ENCODE results near the gene THADA. TPM values are rescaled to one million over a fixed set of nuclear protein-coding genes. Genes with fewer than 3 reads are reported as not detected.
"Not testable (repeated sequence)": the region's sequence is repeated elsewhere in the genome, so short reads cannot be mapped to it uniquely, and the experiment has no call there.

THADA gene
- total RNA-seq, 1 donor from 2014 or later = 28.3 TPM

- Mint-ChIP-seq H3K27ac (ENCODE audit: unreplicated experiment) (no peak overlapping the region), H3K4me1 (ENCODE audit: unreplicated experiment) (peaks cover 10% of the 10 kb centered on the region), H3K27me3 (ENCODE audit: unreplicated experiment) (peaks cover 2% of the 10 kb centered on the region), H3K36me3 (ENCODE audit: unreplicated experiment) (no peaks in the 10 kb centered on the region), H3K9me3 (ENCODE audit: unreplicated experiment) (no peaks in the 10 kb centered on the region), H3K4me3 (ENCODE audit: unreplicated experiment) (no peak overlapping the region)
- TF ChIP-seq CTCF (IDR thresholded peaks at IDR 0.05) = peak; percentile 79
- DNase-seq (ENCODE audit: extremely low spot score, unreplicated experiment) = no peak
These were observed 13.6 kb upstream of the THADA start for GRCh38 chr2:43609290-43609918.

- Mint-ChIP-seq H3K27me3 (ENCODE audit: unreplicated experiment) (peaks cover 2% of the 10 kb centered on the region), H3K27ac (ENCODE audit: unreplicated experiment) (no peak overlapping the region), H3K9me3 (ENCODE audit: unreplicated experiment) (no peaks in the 10 kb centered on the region), H3K4me3 (ENCODE audit: unreplicated experiment) (no peak overlapping the region), H3K4me1 (ENCODE audit: unreplicated experiment) (no peaks in the 10 kb centered on the region), H3K36me3 (ENCODE audit: unreplicated experiment) (no peaks in the 10 kb centered on the region)
- no peak for DNase-seq (ENCODE audit: extremely low spot score, unreplicated experiment)
- no peak for TF ChIP-seq CTCF (IDR thresholded peaks at IDR 0.05)
These were observed 10.0 kb upstream of the THADA start for GRCh38 chr2:43605851-43606250.

GRCh38 chr2:43605079-43605655, 9.3 kb upstream of the THADA start:
- H3K4me1 Mint-ChIP-seq (ENCODE audit: unreplicated experiment) = no peaks in the 10 kb centered on the region
- H3K27ac Mint-ChIP-seq (ENCODE audit: unreplicated experiment) = no peak overlapping the region
- DNase-seq (ENCODE audit: extremely low spot score, unreplicated experiment) = no peak
- no peaks in the 10 kb centered on the region for H3K9me3 Mint-ChIP-seq (ENCODE audit: unreplicated experiment)
- H3K27me3 Mint-ChIP-seq (ENCODE audit: unreplicated experiment) = peaks cover 2% of the 10 kb centered on the region
- no peaks in the 10 kb centered on the region for H3K36me3 Mint-ChIP-seq (ENCODE audit: unreplicated experiment)
- TF ChIP-seq CTCF (IDR thresholded peaks at IDR 0.05) = peak; percentile 78
- H3K4me3 Mint-ChIP-seq (ENCODE audit: unreplicated experiment) = no peak overlapping the region

GRCh38 chr2:43604674-43605073, 8.8 kb upstream of the THADA start:
- Mint-ChIP-seq H3K4me3 (ENCODE audit: unreplicated experiment) (no peak overlapping the region), H3K36me3 (ENCODE audit: unreplicated experiment) (no peaks in the 10 kb centered on the region), H3K27ac (ENCODE audit: unreplicated experiment) (no peak overlapping the region), H3K27me3 (ENCODE audit: unreplicated experiment) (peaks cover 4% of the 10 kb centered on the region), H3K4me1 (ENCODE audit: unreplicated experiment) (no peaks in the 10 kb centered on the region), H3K9me3 (ENCODE audit: unreplicated experiment) (no peaks in the 10 kb centered on the region)
- DNase-seq (ENCODE audit: extremely low spot score, unreplicated experiment) = no peak
- no peak for TF ChIP-seq CTCF (IDR thresholded peaks at IDR 0.05)

- DNase-seq (ENCODE audit: extremely low spot score, unreplicated experiment); H3K9me3 Mint-ChIP-seq (ENCODE audit: unreplicated experiment); H3K36me3 Mint-ChIP-seq (ENCODE audit: unreplicated experiment); H3K4me3 Mint-ChIP-seq (ENCODE audit: unreplicated experiment); H3K4me1 Mint-ChIP-seq (ENCODE audit: unreplicated experiment); H3K27ac Mint-ChIP-seq (ENCODE audit: unreplicated experiment); H3K27me3 Mint-ChIP-seq (ENCODE audit: unreplicated experiment): not testable (repeated sequence)
These were observed 4.8 kb upstream of the THADA start for GRCh38 chr2:43600596-43600995.

All from osteocyte (in vitro differentiated cells).